Peyer's patch (tissue), 4 donors: ENCODE results near the gene TOX2. TPM values are rescaled to one million over a fixed set of nuclear protein-coding genes. Genes with fewer than 3 reads are reported as not detected.

ENCODE experiments used
- DNase-seq, 3 donors: peaks; one replicate each; pipeline ENCODE4 v3.0.0-alpha.2; 2017 to 2019
- H3K27ac ChIP-seq, 4 donors: fragments of 200-600 bp; sonication (generic); one replicate each; pipeline ENCODE4 v1.5.1; 2016 to 2019
- H3K27me3 ChIP-seq, 2 donors: fragments of 200-600 bp; sonication (generic); one replicate each; pipeline ENCODE4 v1.5.1; 2019
- H3K36me3 ChIP-seq, 3 donors: fragments of 200-600 bp; sonication (generic); one replicate each; pipeline ENCODE4 v1.5.1; 2016 to 2019
- H3K4me1 ChIP-seq, 4 donors: fragments of 200-600 bp; sonication (generic); one replicate each; pipeline ENCODE4 v1.5.1; 2016 to 2019
- H3K4me3 ChIP-seq, 4 donors: fragments of 200-600 bp; sonication (generic); 1 replicate in 3 of 4; 2 replicates in 1 of 4; pipeline ENCODE4 v1.5.1; 2016 to 2019; ENCODE audit warnings: mild to moderate bottlenecking in 1 of 4
- H3K9me3 ChIP-seq, 4 donors: fragments of 200-600 bp; sonication (generic); one replicate each; pipeline ENCODE4 v1.5.1; 2016 to 2019; ENCODE audit warnings: mild to moderate bottlenecking in 1 of 4
- POLR2A ChIP-seq, 2 donors: fragments of 450-650 bp; IDR thresholded peaks; one replicate each; pipeline ENCODE4 v1.5.1; 2017; ENCODE audit warnings: antibody characterized with exemption in 2 of 2, mild to moderate bottlenecking in 2 of 2, moderate library complexity in 2 of 2
- total RNA-seq, 4 donors: library from RNA; depleted of rRNA; stranded (reverse); fragments of >200 nt; gene quantifications; one replicate each; pipeline ENCODE4 v1.1.0, GENCODE V29; 2016
- TF ChIP-seq, protein P1 (sequence below), 6 experiments: fragments of 450-650 bp in 4 of 6; fragments of 200-600 bp in 2 of 6; sonication (generic) in 1 of 6; IDR thresholded peaks; one replicate each; pipeline ENCODE4 v1.5.1; 2017 to 2019; ENCODE audit warnings: antibody characterized with exemption in 6 of 6, mild to moderate bottlenecking in 3 of 6, moderate library complexity in 1 of 6

Gene TOX2
- total RNA-seq, 4 donors from 2014 or later = 1.9 to 5.8 (median 2.0) TPM

DNA sequence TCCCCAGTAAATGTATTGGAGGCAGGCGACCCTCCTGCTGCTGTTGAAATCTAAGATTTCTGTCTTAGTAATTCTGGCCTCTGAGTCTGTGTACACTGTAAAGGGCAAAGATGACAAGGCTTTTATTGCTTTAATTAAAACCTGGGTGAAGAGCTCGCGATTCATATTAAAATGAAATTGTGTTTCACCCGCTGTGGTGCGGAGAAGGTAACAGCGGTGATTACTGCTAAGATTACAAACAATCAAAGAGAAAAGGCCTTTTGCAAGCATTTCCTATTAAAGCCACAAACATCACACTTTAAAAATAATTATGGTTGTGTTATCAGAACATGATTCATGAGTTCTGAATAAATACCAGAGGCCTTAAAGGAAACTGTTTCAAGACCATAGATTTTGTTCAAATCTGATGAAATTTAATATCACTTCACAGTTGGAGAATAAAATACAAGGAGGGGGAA lies 69.3 kb downstream of the TOX2 start:
- Histone ChIP-seq H3K27ac (no peak overlapping the region), H3K27me3 (no peaks in the 10 kb centered on the region), H3K4me3 (no peak overlapping the region), H3K4me1 (peaks cover 0 to 18% (median 0%) of the 10 kb centered on the region in 4 donors), H3K36me3 (no peaks in the 10 kb centered on the region), H3K9me3 (no peaks in the 10 kb centered on the region)
- TF ChIP-seq, protein P1, sequence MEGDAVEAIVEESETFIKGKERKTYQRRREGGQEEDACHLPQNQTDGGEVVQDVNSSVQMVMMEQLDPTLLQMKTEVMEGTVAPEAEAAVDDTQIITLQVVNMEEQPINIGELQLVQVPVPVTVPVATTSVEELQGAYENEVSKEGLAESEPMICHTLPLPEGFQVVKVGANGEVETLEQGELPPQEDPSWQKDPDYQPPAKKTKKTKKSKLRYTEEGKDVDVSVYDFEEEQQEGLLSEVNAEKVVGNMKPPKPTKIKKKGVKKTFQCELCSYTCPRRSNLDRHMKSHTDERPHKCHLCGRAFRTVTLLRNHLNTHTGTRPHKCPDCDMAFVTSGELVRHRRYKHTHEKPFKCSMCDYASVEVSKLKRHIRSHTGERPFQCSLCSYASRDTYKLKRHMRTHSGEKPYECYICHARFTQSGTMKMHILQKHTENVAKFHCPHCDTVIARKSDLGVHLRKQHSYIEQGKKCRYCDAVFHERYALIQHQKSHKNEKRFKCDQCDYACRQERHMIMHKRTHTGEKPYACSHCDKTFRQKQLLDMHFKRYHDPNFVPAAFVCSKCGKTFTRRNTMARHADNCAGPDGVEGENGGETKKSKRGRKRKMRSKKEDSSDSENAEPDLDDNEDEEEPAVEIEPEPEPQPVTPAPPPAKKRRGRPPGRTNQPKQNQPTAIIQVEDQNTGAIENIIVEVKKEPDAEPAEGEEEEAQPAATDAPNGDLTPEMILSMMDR (IDR thresholded peaks at IDR 0.05) = no peak
- no peak for TF ChIP-seq POLR2A (IDR thresholded peaks at IDR 0.05)
- no peak for DNase-seq

DNA sequence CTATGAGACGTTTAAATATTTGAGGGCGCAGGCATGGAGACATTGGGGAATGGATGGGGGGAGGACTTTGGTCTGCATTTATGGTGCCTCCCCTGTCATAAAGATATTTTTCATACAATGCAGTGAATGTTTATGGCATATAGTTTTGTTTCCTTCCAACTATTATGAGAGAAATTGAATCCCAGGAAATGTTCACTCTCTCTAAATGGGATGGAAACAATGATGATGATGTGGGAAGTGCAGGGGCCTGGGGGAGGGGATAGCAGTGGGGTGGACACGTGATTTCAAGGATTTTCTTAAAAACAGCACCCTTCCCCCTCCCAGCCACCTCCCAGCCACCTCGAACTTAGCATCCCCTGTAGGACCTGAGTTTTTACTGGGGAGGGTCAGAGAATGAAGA lies 69.9 kb downstream of the TOX2 start:
- Histone ChIP-seq H3K9me3 (no peaks in the 10 kb centered on the region), H3K27me3 (no peaks in the 10 kb centered on the region), H3K4me3 (no peak overlapping the region), H3K27ac (peak overlapping the region in 1 of 4 donors; percentile 2), H3K4me1 (peaks cover 0 to 18% (median 0%) of the 10 kb centered on the region in 4 donors), H3K36me3 (no peaks in the 10 kb centered on the region)
- DNase-seq = no peak
- TF ChIP-seq POLR2A (IDR thresholded peaks at IDR 0.05) = no peak
- TF ChIP-seq, protein P1 (IDR thresholded peaks at IDR 0.05) = no peak

DNA sequence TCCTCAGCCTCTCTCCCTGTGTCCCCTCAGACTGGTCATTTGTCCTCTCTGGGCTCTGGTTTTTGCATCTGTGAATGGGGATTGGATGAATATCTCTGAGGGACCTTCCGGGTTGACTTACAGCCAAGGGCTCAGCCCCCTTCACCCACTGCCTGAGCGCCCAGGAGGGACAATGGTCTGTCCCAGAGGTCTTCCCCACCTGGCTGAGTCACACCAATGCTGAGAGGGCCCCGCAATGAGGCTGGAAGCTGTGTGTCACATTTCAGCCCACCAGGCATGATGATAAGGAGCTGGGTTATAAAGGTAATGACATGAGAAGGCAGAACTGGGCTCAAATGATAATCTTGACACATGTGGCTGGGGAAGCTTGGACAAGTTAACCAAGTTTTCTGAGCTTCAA lies 70.5 kb downstream of the TOX2 start:
- Histone ChIP-seq H3K4me3 (no peak overlapping the region), H3K27ac (peak overlapping the region in 1 of 4 donors; percentile 2), H3K4me1 (peaks cover 0 to 18% (median 0%) of the 10 kb centered on the region in 4 donors), H3K36me3 (no peaks in the 10 kb centered on the region), H3K27me3 (no peaks in the 10 kb centered on the region), H3K9me3 (no peaks in the 10 kb centered on the region)
- TF ChIP-seq, protein P1 (IDR thresholded peaks at IDR 0.05) = no peak
- no peak for TF ChIP-seq POLR2A (IDR thresholded peaks at IDR 0.05)
- no peak for DNase-seq

DNA sequence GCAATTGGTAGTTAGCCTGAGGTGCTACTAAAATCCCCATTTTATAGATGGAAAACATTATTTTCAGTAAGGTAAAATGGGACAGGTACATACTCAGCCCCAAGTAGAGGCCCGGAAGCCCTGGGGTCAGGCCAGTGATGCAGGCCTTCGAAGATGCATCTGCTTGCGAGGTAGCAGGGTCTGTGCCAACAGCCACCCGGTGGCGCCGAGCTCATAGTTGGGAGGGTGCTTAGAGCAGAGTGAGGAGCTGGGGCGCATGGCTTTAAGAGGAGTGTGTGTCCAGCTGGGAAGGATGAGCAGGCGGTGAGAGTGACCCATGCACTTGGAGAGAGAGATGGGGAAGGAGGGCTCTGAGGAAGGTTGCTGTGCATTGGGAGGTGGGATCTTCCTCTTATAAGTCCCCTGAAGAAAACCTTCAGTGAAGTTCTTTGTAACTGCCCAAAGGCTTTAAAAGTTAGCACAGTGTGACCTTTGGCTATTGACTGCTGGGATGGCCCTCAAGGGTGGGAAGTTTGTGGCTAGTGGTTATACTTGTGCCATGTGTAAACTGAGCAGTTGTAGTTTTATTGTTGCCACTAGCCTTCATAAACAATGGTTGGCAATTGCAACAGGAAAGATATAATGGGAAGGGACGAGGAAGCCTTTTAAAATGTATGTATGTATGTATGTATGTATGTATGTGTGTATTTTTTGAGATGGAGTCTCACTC lies 71.1 kb downstream of the TOX2 start:
- Histone ChIP-seq H3K27ac (no peak overlapping the region), H3K36me3 (no peaks in the 10 kb centered on the region), H3K4me1 (peaks cover 0 to 18% (median 0%) of the 10 kb centered on the region in 4 donors), H3K4me3 (no peak overlapping the region), H3K9me3 (no peaks in the 10 kb centered on the region), H3K27me3 (no peaks in the 10 kb centered on the region)
- no peak for DNase-seq
- TF ChIP-seq, protein P1 (IDR thresholded peaks at IDR 0.05) = no peak

DNA sequence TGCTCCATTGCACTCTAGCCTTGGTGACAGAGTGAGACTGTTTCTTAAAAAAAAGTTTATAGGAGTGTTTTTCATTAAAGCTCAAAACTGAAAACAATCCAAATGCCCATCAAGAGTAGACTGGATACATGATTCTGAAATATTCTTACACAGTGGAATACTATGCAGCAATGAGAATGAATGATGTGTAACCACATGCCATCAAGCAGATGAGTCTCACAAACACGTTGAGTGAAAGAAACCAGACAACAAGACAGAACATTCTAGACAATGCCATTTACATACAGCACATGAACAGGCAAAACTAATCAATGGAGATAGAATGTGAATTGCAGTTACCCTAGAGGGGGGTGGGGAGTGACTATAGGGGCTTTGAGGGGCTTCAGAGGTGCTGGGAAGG lies 72.4 kb downstream of the TOX2 start:
- Histone ChIP-seq H3K9me3 (no peaks in the 10 kb centered on the region), H3K4me1 (peaks cover 0 to 18% (median 0%) of the 10 kb centered on the region in 4 donors), H3K36me3 (no peaks in the 10 kb centered on the region), H3K27me3 (no peaks in the 10 kb centered on the region), H3K27ac (no peak overlapping the region), H3K4me3 (no peak overlapping the region)
- DNase-seq = no peak
- no peak for TF ChIP-seq POLR2A (IDR thresholded peaks at IDR 0.05)
- TF ChIP-seq, protein P1 (IDR thresholded peaks at IDR 0.05) = no peak
